Trophoblast cell (in vitro differentiated cells and primary cell): ENCODE data around the gene MPLKIP.
"Not testable (repeated sequence)": the region's sequence is repeated elsewhere in the genome, so short reads cannot be mapped to it uniquely, and the experiment has no call there.

ENCODE experiments used
- DNase-seq, 2 donors: peaks; one replicate each; pipeline ENCODE4 v3.0.0-alpha.2; 2016
- H2AFZ ChIP-seq: 2 replicates; pipeline ENCODE4 v1.6.1; 2013; ENCODE audit warnings: low read length, moderate library complexity, mild to moderate bottlenecking; ENCODE audit not compliant: insufficient read depth, poor library complexity
- H2AK5ac ChIP-seq: 2 replicates; pipeline ENCODE4 v1.6.1; 2013; ENCODE audit warnings: mild to moderate bottlenecking, low read length
- H2BK120ac ChIP-seq: 2 replicates; pipeline ENCODE4 v1.6.1; 2013; ENCODE audit warnings: low read length, mild to moderate bottlenecking, moderate library complexity; ENCODE audit not compliant: insufficient read depth, poor library complexity
- H2BK12ac ChIP-seq: 2 replicates; pipeline ENCODE4 v1.6.1; 2013; ENCODE audit warnings: mild to moderate bottlenecking, low read length, moderate library complexity
- H2BK5ac ChIP-seq: 2 replicates; pipeline ENCODE4 v1.6.1; 2013; ENCODE audit warnings: low read length, low read depth, moderate library complexity, mild to moderate bottlenecking; ENCODE audit not compliant: poor library complexity
- H3K14ac ChIP-seq: 2 replicates; pipeline ENCODE4 v1.6.1; 2013; ENCODE audit warnings: mild to moderate bottlenecking, low read length
- H3K18ac ChIP-seq: 2 replicates; pipeline ENCODE4 v1.6.1; 2013; ENCODE audit warnings: mild to moderate bottlenecking, low read length
- H3K23ac ChIP-seq: 2 replicates; pipeline ENCODE4 v1.6.1; 2013; ENCODE audit warnings: low read length
- H3K27ac ChIP-seq: 2 replicates; pipeline ENCODE4 v1.5.1; 2013; ENCODE audit warnings: low read depth, mild to moderate bottlenecking, inconsistent platforms, low read length, moderate library complexity
- H3K27me3 ChIP-seq: 2 replicates; pipeline ENCODE4 v1.6.1; 2013; ENCODE audit warnings: inconsistent platforms, mild to moderate bottlenecking, low read length, moderate library complexity; ENCODE audit not compliant: insufficient read depth
- H3K36me3 ChIP-seq, 2 experiments: 1 replicate in 1 of 2; 2 replicates in 1 of 2; pipeline ENCODE4 v1.6.1; 2013; ENCODE audit warnings: low read length in 2 of 2, mild to moderate bottlenecking in 2 of 2, moderate library complexity in 1 of 2; ENCODE audit not compliant: insufficient read depth in 2 of 2, control insufficient read depth in 1 of 2
- H3K4ac ChIP-seq: 2 replicates; pipeline ENCODE4 v1.6.1; 2013; ENCODE audit warnings: low read depth, mild to moderate bottlenecking, low read length, moderate library complexity
- H3K4me1 ChIP-seq, 2 experiments: 1 replicate in 1 of 2; 2 replicates in 1 of 2; pipeline ENCODE4 v1.6.1; 2013; ENCODE audit warnings: low read length in 2 of 2, mild to moderate bottlenecking in 2 of 2, moderate library complexity in 1 of 2; ENCODE audit not compliant: insufficient read depth in 2 of 2, control insufficient read depth in 1 of 2
- H3K4me2 ChIP-seq: 2 replicates; pipeline ENCODE4 v1.6.1; 2013; ENCODE audit warnings: inconsistent platforms, mild to moderate bottlenecking, low read length, moderate library complexity
- H3K4me3 ChIP-seq: 2 replicates; pipeline ENCODE4 v1.5.1; 2013; ENCODE audit warnings: mild to moderate bottlenecking, low read depth, low read length, inconsistent platforms
- H3K79me1 ChIP-seq: one replicate; pipeline ENCODE4 v1.6.1; 2013; ENCODE audit warnings: low read length
- H3K79me2 ChIP-seq: 2 replicates; pipeline ENCODE4 v1.6.1; 2013; ENCODE audit warnings: low read length, mild to moderate bottlenecking; ENCODE audit not compliant: control insufficient read depth, insufficient read depth, poor library complexity
- H3K9ac ChIP-seq: 2 replicates; pipeline ENCODE4 v1.6.1; 2013; ENCODE audit warnings: mild to moderate bottlenecking, low read length
- H3K9me3 ChIP-seq: 2 replicates; pipeline ENCODE4 v1.6.1; 2013; ENCODE audit warnings: low read depth, mild to moderate bottlenecking, control low read depth, inconsistent platforms, low read length; ENCODE audit not compliant: insufficient read depth
- H4K12ac ChIP-seq: 2 replicates; pipeline ENCODE4 v1.6.1; 2013; ENCODE audit warnings: low read depth, mild to moderate bottlenecking, low read length, moderate library complexity
- H4K8ac ChIP-seq: 2 replicates; pipeline ENCODE4 v1.6.1; 2013; ENCODE audit warnings: low read depth, mild to moderate bottlenecking, low read length, moderate library complexity
- H4K91ac ChIP-seq: one replicate; pipeline ENCODE4 v1.6.1; 2013; ENCODE audit warnings: low read depth, mild to moderate bottlenecking, low read length, moderate library complexity
- WGBS: extraction: QIAGEN DNeasy Blood & Tissue Kit; methylation state at CpG from one replicate; pipeline ENCODE4 v1.1.7; 2013; ENCODE audit warnings: missing lambda C conversion rate; ENCODE audit not compliant: insufficient read length, insufficient coverage; ENCODE audit errors: extremely low coverage; 5-methylcytosine and 5-hydroxymethylcytosine counted together

MPLKIP gene

GRCh38 chr7:40148671-40149070 lies 14.2 kb upstream of the MPLKIP start:
- DNase-seq, result no peak
- no peaks in the 10 kb centered on the region for H3K36me3 ChIP-seq
- no peak overlapping the region for H3K4ac ChIP-seq
- no peak overlapping the region for H2AFZ ChIP-seq
- H3K9ac ChIP-seq, result no peak overlapping the region
- no peak overlapping the region for H3K23ac ChIP-seq
- H2AK5ac ChIP-seq, result no peak overlapping the region
- H3K9me3 ChIP-seq, result peaks cover 3% of the 10 kb centered on the region
- H3K4me3 ChIP-seq, result no peak overlapping the region
- no peaks in the 10 kb centered on the region for H3K4me1 ChIP-seq
- H3K27me3 ChIP-seq, result no peaks in the 10 kb centered on the region
- H3K18ac ChIP-seq, result no peak overlapping the region
- no peak overlapping the region for H2BK120ac ChIP-seq
- no peaks in the 10 kb centered on the region for H3K79me2 ChIP-seq
- no peak overlapping the region for H4K8ac ChIP-seq
- WGBS, result no CpG with 5 or more reads among the region's 2 CpGs
- no peak overlapping the region for H4K91ac ChIP-seq
- no peak overlapping the region for H2BK5ac ChIP-seq
- H4K12ac ChIP-seq, result no peak overlapping the region
- H2BK12ac ChIP-seq, result no peak overlapping the region
- H3K27ac ChIP-seq, result no peak overlapping the region
- H3K4me2 ChIP-seq, result no peak overlapping the region
- no peaks in the 10 kb centered on the region for H3K79me1 ChIP-seq
- no peak overlapping the region for H3K14ac ChIP-seq

- H3K4me3 ChIP-seq, H3K27ac ChIP-seq, H3K36me3 ChIP-seq, DNase-seq, H4K12ac ChIP-seq, H2BK12ac ChIP-seq, H3K14ac ChIP-seq, H2AFZ ChIP-seq, H3K23ac ChIP-seq, H3K18ac ChIP-seq, H3K9me3 ChIP-seq, H4K8ac ChIP-seq, H2AK5ac ChIP-seq, H3K79me1 ChIP-seq, H2BK5ac ChIP-seq, H3K4ac ChIP-seq, H2BK120ac ChIP-seq, H3K4me1 ChIP-seq, H3K4me2 ChIP-seq, H3K9ac ChIP-seq, H4K91ac ChIP-seq, H3K79me2 ChIP-seq, H3K27me3 ChIP-seq: not testable (repeated sequence)
- no CpG with 5 or more reads among the region's 7 CpGs for WGBS
Measured at GRCh38 chr7:40148247-40148580, 13.8 kb upstream of the MPLKIP start.

- Histone ChIP-seq H2BK120ac (no peak overlapping the region), H3K4me1 (no peaks in the 10 kb centered on the region), H4K8ac (no peak overlapping the region), H3K4ac (no peak overlapping the region), H3K18ac (no peak overlapping the region), H3K27me3 (no peaks in the 10 kb centered on the region), H2AK5ac (no peak overlapping the region), H3K9ac (no peak overlapping the region), H4K91ac (no peak overlapping the region), H3K36me3 (no peaks in the 10 kb centered on the region), H2BK5ac (no peak overlapping the region), H3K14ac (no peak overlapping the region), H2AFZ (no peak overlapping the region), H3K79me1 (no peaks in the 10 kb centered on the region), H2BK12ac (no peak overlapping the region), H3K27ac (no peak overlapping the region), H3K9me3 (peaks cover 3% of the 10 kb centered on the region), H3K4me3 (no peak overlapping the region), H3K79me2 (no peaks in the 10 kb centered on the region), H3K4me2 (no peak overlapping the region), H3K23ac (no peak overlapping the region), H4K12ac (no peak overlapping the region)
- no CpG with 5 or more reads among the region's 19 CpGs for WGBS
- no peak for DNase-seq
Measured at GRCh38 chr7:40147371-40148246, 13.2 kb upstream of the MPLKIP start.

DNA sequence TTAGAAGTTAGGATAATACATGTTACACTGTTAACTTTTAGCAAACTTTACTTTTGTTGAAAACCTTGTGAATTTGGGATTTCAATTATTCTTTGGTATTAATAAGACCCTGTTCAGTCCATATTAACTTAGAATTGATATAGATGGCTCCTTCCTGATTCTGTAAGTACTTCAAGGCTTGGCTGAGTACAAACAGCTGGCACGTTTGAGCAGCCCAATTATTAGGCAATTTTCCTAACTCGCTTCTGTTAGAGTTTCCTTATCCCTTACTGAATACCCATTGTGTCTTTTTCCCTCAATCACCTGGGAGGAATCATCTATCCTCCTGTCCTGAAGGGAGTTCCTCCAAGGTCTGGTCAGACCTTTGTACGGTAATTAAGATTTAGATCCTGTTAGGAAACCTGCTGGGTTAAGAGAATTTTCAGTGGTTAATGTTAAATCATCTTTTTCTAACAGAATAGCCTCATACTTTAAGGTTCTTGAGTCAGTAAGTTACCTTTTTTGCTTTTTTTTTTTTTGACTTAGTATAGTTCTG lies 11.2 kb upstream of the MPLKIP start:
- not testable (repeated sequence) for H3K9ac ChIP-seq, H4K8ac ChIP-seq, H2BK120ac ChIP-seq, H3K9me3 ChIP-seq, H4K12ac ChIP-seq, H3K4me1 ChIP-seq, H3K36me3 ChIP-seq, H3K18ac ChIP-seq, H3K14ac ChIP-seq, H3K4me3 ChIP-seq, H4K91ac ChIP-seq, H2BK12ac ChIP-seq, H2AFZ ChIP-seq, H2AK5ac ChIP-seq, H3K27me3 ChIP-seq, DNase-seq, H3K4ac ChIP-seq, H3K79me2 ChIP-seq, H3K23ac ChIP-seq, H3K4me2 ChIP-seq, H3K27ac ChIP-seq, H3K79me1 ChIP-seq, H2BK5ac ChIP-seq
- no CpG with 5 or more reads among the region's 3 CpGs for whole genome bisulfite sequencing
